Endothelial cell of umbilical vein (primary cell): ENCODE results near the gene SEMA5A.
"Not testable (repeated sequence)": the region's sequence is repeated elsewhere in the genome, so short reads cannot be mapped to it uniquely, and the experiment has no call there.

Experiments
- FOS ChIP-seq: IDR thresholded peaks from 2 replicates; pipeline ENCODE4 v1.6.1; 2011; ENCODE audit warnings: mild to moderate bottlenecking, low read length, moderate library complexity, borderline replicate concordance; ENCODE audit not compliant: insufficient read depth
- GATA2 ChIP-seq: IDR thresholded peaks from 2 replicates; pipeline ENCODE4 v1.7.0; 2011; ENCODE audit warnings: low read depth, mild to moderate bottlenecking, moderate library complexity, mixed read lengths, low read length; ENCODE audit not compliant: insufficient read length, insufficient read depth
- MYC ChIP-seq: IDR thresholded peaks from one replicate; pipeline ENCODE4 v1.6.1; 2011; ENCODE audit warnings: mild to moderate bottlenecking, low read depth, low read length
- POLR2A ChIP-seq: IDR thresholded peaks from 2 replicates; pipeline ENCODE4 v1.6.1; 2012; ENCODE audit warnings: low read depth, mild to moderate bottlenecking, control low read depth, low read length
- POLR2AphosphoS5 ChIP-seq: IDR thresholded peaks from 2 replicates; pipeline ENCODE4 v1.6.1; 2012; ENCODE audit warnings: low read depth, mild to moderate bottlenecking, control low read depth, low read length, moderate library complexity; ENCODE audit not compliant: insufficient read depth
- TF ChIP-seq, protein P1 (sequence below), 2 donors: IDR thresholded peaks; 1 replicate in 1 of 2; 2 replicates in 1 of 2; pipeline ENCODE4 v1.5.1; 2011; ENCODE audit warnings: low read length in 2 of 2, mild to moderate bottlenecking in 2 of 2, moderate library complexity in 2 of 2, control low read depth in 1 of 2, inconsistent platforms in 1 of 2, low read depth in 1 of 2; ENCODE audit not compliant: insufficient read depth in 1 of 2; ENCODE audit errors: extremely low read depth in 1 of 2
- TF ChIP-seq, protein P2 (sequence below): IDR thresholded peaks from 2 replicates; pipeline ENCODE4 v1.6.1; 2011; ENCODE audit not compliant: insufficient read depth, insufficient read length

DNA sequence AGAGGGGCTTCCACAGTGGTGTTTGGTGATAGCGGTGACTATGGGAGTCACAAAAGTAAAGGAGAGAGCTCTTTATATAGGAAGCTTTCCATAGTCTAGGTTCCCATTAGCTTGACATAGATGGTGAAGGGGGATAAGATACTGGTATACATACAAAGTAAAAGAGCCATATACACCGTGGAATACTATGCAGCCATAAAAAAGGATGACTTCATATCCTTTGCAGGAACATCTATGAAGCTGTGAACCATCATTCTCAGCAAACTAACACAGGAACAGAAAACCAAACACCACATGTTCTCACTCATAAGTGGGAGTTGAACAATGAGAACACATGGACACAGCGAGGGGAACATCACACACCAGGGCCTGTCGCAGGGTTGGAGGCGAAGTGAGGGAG is 146.1 kb downstream of the SEMA5A start:
- TF ChIP-seq, protein P1, sequence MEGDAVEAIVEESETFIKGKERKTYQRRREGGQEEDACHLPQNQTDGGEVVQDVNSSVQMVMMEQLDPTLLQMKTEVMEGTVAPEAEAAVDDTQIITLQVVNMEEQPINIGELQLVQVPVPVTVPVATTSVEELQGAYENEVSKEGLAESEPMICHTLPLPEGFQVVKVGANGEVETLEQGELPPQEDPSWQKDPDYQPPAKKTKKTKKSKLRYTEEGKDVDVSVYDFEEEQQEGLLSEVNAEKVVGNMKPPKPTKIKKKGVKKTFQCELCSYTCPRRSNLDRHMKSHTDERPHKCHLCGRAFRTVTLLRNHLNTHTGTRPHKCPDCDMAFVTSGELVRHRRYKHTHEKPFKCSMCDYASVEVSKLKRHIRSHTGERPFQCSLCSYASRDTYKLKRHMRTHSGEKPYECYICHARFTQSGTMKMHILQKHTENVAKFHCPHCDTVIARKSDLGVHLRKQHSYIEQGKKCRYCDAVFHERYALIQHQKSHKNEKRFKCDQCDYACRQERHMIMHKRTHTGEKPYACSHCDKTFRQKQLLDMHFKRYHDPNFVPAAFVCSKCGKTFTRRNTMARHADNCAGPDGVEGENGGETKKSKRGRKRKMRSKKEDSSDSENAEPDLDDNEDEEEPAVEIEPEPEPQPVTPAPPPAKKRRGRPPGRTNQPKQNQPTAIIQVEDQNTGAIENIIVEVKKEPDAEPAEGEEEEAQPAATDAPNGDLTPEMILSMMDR (IDR thresholded peaks at IDR 0.05; ENCODE audit: extremely low read depth in 1 of 2, insufficient read depth in 1 of 2, low read depth in 1 of 2, low read length in 2 of 2) = not testable (repeated sequence)
- not testable (repeated sequence) for TF ChIP-seq MYC, POLR2AphosphoS5, POLR2A, GATA2, FOS
- TF ChIP-seq, protein P2, sequence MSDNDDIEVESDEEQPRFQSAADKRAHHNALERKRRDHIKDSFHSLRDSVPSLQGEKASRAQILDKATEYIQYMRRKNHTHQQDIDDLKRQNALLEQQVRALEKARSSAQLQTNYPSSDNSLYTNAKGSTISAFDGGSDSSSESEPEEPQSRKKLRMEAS = not testable (repeated sequence)
